ENCODE data around the gene NGB. TPM values are rescaled to one million over a fixed set of nuclear protein-coding genes. Genes with fewer than 3 reads are reported as not detected.

The NGB gene
- total and polyA plus RNA-seq, 7 donors: 1.9 to 10.0 (median 9.4) TPM; not detected in 2

- Histone ChIP-seq H3K27me3 (no peaks in the 10 kb centered on the region), H3K4me3 (no peak overlapping the region), H3K9me3 (no peaks in the 10 kb centered on the region), H3K27ac (no peak overlapping the region), H3K36me3 (no peaks in the 10 kb centered on the region), H3K4me1 (no peaks in the 10 kb centered on the region)
- TF ChIP-seq POLR2AphosphoS5 (IDR thresholded peaks at IDR 0.05) (no peak), EP300 (IDR thresholded peaks at IDR 0.05) (no peak), POLR2A (IDR thresholded peaks at IDR 0.05) (no peak), CTCF (IDR thresholded peaks at IDR 0.05) (no peak)
- 70 to 87% methylated on average over 4 of the region's 4 CpGs for WGBS, 2 donors
- DNase-seq: no peak
- intact Hi-C loops (cut with DNase I): no loop called here
Measured at GRCh38 chr14:77243853-77244252, 27.2 kb downstream of the NGB start.

GRCh38 chr14:77242752-77243151 lies 28.3 kb downstream of the NGB start:
- 52 to 86% methylated on average over 12 of the region's 12 CpGs for WGBS, 2 donors
- H3K4me1 ChIP-seq: no peaks in the 10 kb centered on the region
- H3K36me3 ChIP-seq: no peaks in the 10 kb centered on the region
- intact Hi-C loops (cut with DNase I): no loop called here
- TF ChIP-seq POLR2AphosphoS5 (IDR thresholded peaks at IDR 0.05): no peak
- no peak for TF ChIP-seq CTCF (IDR thresholded peaks at IDR 0.05)
- no peak for TF ChIP-seq POLR2A (IDR thresholded peaks at IDR 0.05)
- TF ChIP-seq EP300 (IDR thresholded peaks at IDR 0.05): no peak
- H3K9me3 ChIP-seq: no peaks in the 10 kb centered on the region
- no peak overlapping the region for H3K27ac ChIP-seq
- no peak for DNase-seq
- no peaks in the 10 kb centered on the region for H3K27me3 ChIP-seq
- H3K4me3 ChIP-seq: no peak overlapping the region

- Histone ChIP-seq H3K27me3 (no peaks in the 10 kb centered on the region), H3K36me3 (no peaks in the 10 kb centered on the region), H3K4me1 (no peaks in the 10 kb centered on the region), H3K4me3 (no peak overlapping the region), H3K9me3 (no peaks in the 10 kb centered on the region), H3K27ac (no peak overlapping the region)
- intact Hi-C loops (cut with DNase I): no loop called here
- TF ChIP-seq EP300 (IDR thresholded peaks at IDR 0.05) (no peak), POLR2A (IDR thresholded peaks at IDR 0.05) (no peak), CTCF (IDR thresholded peaks at IDR 0.05) (no peak), POLR2AphosphoS5 (IDR thresholded peaks at IDR 0.05) (no peak)
- 50 to 57% methylated on average over 2 of the region's 2 CpGs for WGBS, 2 donors
- no peak for DNase-seq
Measured at GRCh38 chr14:77241955-77242354, 29.1 kb downstream of the NGB start.

GRCh38 chr14:77240336-77240915 lies 30.6 kb downstream of the NGB start:
- Histone ChIP-seq H3K27me3 (no peaks in the 10 kb centered on the region), H3K4me3 (no peak overlapping the region), H3K9me3 (no peaks in the 10 kb centered on the region), H3K27ac (no peak overlapping the region), H3K36me3 (no peaks in the 10 kb centered on the region), H3K4me1 (no peaks in the 10 kb centered on the region)
- no peak for DNase-seq
- WGBS, 2 donors: 82 to 88% methylated on average over 15 of the region's 15 CpGs
- TF ChIP-seq POLR2AphosphoS5 (IDR thresholded peaks at IDR 0.05) (no peak), EP300 (IDR thresholded peaks at IDR 0.05) (no peak), CTCF (IDR thresholded peaks at IDR 0.05) (no peak), POLR2A (IDR thresholded peaks at IDR 0.05) (no peak)
- intact Hi-C loops (cut with DNase I): no loop called here

- H3K4me3 ChIP-seq: no peak overlapping the region
- H3K9me3 ChIP-seq: no peaks in the 10 kb centered on the region
- H3K4me1 ChIP-seq: no peaks in the 10 kb centered on the region
- TF ChIP-seq POLR2AphosphoS5 (IDR thresholded peaks at IDR 0.05) (no peak), POLR2A (IDR thresholded peaks at IDR 0.05) (no peak), CTCF (IDR thresholded peaks at IDR 0.05) (no peak), EP300 (IDR thresholded peaks at IDR 0.05) (no peak)
- H3K27me3 ChIP-seq: no peaks in the 10 kb centered on the region
- no peaks in the 10 kb centered on the region for H3K36me3 ChIP-seq
- DNase-seq: no peak
- H3K27ac ChIP-seq: no peak overlapping the region
- intact Hi-C loops (cut with DNase I): no loop called here
- 96% methylated on average over 16 of the region's 16 CpGs for WGBS, 2 donors
Measured at GRCh38 chr14:77239412-77239811, 31.6 kb downstream of the NGB start.

Data from sigmoid colon (tissue), 7 donors.